H54 (cell line): ENCODE data around the gene PTTG1IP.

Experiments
- DNase-seq: peaks from one replicate; pipeline ENCODE4 v3.0.0; 2011; ENCODE audit warnings: low spot score, mixed read lengths; ENCODE audit not compliant: insufficient read length
- FAIRE-seq: peaks from 3 replicates; lab custom pipeline; 2011; peaks lifted over from hg19 to GRCh38; lab: Jason Lieb, UNC
- POLR2A ChIP-seq: IDR thresholded peaks from 2 replicates; pipeline ENCODE4 v1.6.1; 2011; ENCODE audit warnings: low read depth, mild to moderate bottlenecking, low read length

Gene PTTG1IP

DNA sequence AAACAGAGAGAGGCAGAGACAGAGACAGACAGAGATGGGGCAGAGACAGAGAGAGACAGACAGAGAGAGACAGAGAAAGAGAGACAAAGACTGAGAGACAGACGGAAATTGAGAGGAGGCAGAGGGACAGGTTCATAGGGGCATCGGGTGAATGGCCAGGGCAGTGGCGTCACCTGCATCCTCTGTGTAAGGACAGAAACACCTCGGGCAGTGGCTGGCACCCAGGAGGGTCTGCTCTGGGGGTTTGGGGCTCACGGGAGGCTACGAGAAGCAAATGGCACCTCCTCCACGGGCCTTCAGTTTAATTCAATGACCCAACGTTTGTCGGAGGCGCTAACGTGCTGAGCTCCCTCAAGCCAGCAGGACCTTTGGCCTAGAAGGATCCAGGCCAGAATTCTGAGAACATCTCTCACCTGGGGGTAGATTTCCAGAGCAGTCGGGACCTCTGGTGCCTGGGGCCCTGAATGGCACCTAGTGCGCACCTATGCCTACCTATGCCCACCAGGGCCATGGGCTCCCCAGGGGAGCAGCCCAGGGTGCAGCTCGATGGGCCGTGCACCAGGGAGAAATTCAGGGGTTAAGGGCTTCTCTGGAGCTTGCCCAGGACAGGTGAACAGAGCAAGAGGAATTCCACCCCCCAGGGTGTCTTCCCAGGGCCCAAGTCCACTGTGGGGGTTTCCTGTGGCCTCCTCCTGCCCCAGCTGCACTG, 20.6 kb upstream of the PTTG1IP start:
- no peak for DNase-seq
- no peak for TF ChIP-seq POLR2A
- FAIRE-seq = no peak

DNA sequence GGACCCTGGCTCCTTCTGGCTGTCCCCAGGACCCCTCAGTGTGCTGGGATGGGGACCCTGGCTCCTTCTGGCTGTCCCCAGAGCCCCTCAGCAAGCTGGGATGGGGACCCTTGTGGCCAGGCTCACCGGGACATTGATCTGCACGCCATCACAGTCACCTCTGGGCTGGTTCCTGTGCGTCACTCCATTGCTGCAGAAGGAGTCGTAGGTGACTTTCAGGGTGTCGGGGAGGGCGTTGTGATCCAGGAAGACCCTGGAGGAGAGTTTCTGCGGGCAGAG, 19.7 kb upstream of the PTTG1IP start:
- no peak for FAIRE-seq
- no peak for TF ChIP-seq POLR2A
- DNase-seq = no peak

DNA sequence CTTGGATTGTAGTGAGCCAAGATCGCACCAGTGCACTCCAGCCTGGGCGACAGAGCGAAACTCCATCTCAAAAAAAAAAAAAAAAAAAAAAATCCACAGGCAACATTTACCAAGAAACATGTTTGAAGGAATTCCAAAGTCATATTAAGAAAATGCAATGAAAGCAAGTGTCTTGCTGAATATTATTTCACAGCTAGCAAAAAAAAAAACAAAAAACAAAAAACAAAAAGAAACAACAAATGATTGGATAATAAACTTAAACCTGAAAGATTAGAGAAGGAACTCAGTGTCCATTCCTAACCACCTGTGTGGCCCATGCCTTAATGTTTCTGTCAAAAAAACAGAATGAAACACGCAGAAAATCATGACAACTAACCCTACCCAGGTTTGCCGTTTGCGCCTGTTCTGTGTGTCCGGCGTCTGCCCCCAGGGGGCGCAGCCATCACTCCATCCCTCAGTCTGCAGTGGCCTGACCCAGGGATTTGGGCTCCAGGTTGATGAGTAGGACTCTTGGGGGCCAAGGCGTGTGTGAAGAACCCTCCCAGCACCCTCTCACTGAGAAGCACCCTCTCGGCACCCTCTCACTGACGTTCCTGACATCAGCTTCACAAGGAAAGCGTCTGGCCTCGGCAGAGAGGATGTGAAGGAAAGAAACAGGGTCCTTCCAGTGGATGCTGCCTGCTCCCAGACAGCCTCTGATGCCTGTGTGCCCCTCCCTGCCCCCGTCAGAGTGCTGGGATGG, 19.2 kb upstream of the PTTG1IP start:
- FAIRE-seq (no peak), DNase-seq (peak; percentile 83)

DNA sequence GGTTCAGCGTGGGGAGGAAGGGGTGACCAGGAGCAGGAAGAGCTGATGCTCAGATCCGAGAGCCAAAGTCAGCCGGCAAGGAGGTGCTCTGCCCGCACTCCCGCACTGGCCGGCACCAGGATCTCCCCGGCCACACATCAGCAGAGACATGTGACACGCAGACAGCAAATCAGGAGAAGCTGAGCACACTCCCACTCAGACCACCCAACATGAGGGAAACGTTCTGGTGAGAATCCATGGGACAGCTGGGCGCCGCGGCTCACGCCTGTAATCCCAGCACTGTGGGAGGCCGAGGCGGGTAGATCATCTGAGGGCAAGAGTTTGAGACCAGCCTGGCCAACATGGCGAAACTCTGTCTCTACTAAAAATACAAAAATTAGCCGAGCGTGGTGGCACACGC, 18.6 kb upstream of the PTTG1IP start:
- no peak for FAIRE-seq
- TF ChIP-seq POLR2A = no peak

More for the DNA sequence above, 19.2 kb upstream of the PTTG1IP start:
- TF ChIP-seq POLR2A = no peak

DNA sequence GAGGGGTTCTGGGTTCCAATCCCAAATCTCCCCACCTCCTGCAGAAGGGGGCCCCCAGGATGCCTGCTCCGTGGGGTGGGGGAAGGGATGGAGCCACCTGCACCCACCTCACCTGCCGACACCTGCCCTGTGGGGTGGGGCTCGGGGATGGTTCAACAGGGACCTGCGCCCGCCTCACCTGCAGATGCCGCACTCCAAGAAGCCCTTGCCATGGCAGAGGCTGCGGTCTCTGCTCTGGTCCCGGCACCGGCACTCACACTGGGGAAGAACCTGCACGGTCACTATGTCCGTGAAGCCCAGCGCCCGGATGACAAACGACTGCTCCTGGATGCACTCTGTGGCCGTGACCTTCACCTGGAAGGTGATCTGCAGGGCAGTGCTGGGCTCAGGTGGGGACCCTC, 18.1 kb upstream of the PTTG1IP start:
- FAIRE-seq (no peak), DNase-seq (no peak)
- TF ChIP-seq POLR2A = no peak

More for the DNA sequence above, 18.6 kb upstream of the PTTG1IP start:
- no peak for DNase-seq

DNA sequence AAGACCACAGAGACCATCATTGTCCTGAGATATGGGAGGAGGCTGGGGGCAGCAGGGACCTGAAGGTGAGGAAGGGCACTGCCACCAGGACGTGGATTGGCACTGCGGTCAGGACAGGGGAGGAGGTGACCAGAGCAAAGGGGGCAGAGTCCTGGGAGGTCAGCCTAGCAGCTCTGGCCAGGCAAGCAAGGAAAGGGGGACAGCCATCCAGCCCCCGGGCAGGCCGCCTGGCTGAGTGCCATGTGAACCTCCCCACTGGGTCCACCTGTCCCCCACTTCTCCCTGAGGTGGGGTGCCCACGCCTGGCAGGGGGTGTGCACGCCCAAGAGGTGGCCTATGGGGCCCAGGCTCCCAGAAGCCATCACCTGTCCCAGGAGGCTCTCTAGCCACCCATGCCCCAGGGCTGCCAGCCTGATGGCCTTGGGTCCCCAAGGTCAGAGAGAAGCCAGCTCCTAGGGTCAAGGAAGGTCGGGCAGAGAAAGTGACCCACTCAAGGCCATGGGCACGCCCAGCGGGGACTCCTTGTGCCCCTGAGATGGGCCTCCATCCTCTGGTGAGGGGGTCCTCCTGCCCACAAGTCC, 17.6 kb upstream of the PTTG1IP start:
- no peak for TF ChIP-seq POLR2A
- FAIRE-seq = no peak
- DNase-seq = no peak

DNA sequence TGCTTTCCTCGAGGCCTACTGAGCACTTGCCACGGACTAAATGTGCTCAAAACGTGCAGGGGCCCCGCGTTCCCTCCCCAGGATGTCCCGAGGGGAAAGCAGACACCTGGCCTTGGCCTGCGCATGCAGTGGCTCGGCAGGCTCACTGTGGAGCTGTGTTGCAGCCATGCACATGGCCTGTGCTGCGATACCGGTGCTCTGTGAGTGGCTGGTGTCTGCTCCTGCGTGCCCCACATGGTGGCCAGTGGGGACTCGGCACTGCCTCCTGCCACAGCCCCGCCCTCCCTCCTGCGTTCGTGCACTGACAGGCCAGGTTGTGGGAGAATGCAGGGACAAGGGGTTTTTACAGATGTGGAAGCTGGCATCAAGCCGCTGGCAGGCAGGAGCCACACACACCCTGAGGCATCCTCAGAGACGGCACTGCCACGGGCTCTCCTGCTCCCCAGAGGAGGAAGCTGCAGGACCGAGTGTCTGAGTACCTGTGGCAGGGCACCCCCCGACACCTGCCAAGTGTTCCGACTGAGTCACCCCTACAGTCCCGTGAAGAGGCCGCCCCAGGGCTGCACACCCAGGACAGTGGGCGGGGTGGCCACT, 16.9 kb upstream of the PTTG1IP start:
- TF ChIP-seq POLR2A = no peak
- no peak for DNase-seq

DNA sequence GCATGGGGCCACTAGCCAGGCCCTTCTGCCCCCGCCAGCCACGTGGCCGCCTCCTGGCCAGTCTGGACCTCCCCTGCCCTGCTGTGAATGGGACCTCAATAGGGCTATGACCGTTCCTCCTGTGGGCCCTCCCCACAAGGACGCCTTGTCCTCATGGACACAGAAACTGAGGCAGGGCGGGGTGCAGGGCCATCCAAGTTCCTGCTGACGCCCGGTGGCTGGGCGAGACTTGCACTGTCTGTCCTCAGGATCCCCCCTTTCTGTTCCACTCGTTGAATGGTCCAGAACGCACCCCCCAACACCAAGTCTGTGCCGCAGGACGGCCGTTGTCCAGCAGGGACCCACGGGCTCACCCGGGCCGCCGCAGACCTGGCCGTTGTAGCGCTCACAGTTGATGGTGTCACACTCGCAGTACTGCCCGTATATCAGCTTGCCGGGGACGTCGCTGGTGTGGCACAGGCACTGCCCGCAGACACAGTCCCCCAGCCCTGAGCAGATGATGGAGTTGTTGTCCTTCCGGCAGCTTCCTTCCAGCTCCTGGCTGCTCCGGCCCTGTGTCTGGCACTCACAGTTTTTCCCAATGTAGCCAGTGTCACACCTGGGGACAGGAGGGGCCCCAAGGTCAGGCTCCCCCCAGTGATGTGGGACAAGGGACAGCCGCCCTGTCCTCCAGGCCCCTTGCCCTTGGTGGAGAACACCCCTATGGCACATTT, 16.3 kb upstream of the PTTG1IP start:
- no peak for TF ChIP-seq POLR2A
- DNase-seq = no peak
- FAIRE-seq = no peak

More for the DNA sequence above, 16.9 kb upstream of the PTTG1IP start:
- no peak for FAIRE-seq

DNA sequence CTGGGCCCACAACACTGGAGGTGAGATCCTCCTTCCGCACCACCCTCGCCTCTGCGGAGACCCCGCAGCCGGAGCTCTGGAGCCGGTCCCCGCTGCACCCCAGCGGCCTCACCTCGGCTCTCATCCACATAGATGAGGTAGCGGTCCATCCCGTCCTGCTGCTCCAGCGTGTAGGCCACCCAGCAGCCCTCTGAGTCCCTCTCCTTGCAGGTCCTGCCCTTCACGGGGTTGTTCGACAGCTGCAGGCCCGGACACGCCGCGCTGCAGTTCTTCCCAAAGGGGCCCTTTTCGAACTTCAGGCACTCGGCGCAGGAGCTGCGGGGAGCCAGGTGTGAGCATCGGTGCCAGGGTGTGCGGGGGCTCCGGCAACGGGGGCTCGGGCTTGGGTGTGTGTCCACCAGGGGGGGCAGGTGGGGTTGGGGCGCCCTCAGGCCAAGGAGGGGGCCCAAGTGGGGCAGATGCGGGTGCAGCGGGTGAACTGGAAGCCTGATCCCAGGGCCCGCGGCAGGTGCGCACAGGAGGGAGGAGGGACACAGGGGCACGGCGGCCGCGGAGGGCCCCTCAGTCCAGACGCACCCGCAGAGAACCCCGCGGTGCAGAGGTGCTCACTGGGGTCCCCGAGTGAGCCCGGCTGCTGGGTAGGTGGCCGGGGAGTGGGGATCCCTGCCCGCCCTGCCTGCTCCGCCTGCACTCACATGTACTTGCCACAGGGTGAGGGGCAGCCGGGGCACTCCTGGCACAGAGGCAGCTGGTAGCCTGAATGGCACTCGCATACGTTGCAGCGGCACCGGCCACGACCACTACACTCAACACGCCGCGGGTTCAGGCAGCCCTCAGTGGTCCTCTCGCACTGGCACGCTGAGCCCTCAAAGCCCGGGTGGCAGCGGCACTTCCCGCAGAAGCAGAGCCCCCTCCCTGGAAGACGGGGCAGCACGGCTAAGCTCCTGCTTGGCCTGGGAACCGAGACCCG, 15.4 kb upstream of the PTTG1IP start:
- no peak for TF ChIP-seq POLR2A
- no peak for DNase-seq
- FAIRE-seq = no peak

DNA sequence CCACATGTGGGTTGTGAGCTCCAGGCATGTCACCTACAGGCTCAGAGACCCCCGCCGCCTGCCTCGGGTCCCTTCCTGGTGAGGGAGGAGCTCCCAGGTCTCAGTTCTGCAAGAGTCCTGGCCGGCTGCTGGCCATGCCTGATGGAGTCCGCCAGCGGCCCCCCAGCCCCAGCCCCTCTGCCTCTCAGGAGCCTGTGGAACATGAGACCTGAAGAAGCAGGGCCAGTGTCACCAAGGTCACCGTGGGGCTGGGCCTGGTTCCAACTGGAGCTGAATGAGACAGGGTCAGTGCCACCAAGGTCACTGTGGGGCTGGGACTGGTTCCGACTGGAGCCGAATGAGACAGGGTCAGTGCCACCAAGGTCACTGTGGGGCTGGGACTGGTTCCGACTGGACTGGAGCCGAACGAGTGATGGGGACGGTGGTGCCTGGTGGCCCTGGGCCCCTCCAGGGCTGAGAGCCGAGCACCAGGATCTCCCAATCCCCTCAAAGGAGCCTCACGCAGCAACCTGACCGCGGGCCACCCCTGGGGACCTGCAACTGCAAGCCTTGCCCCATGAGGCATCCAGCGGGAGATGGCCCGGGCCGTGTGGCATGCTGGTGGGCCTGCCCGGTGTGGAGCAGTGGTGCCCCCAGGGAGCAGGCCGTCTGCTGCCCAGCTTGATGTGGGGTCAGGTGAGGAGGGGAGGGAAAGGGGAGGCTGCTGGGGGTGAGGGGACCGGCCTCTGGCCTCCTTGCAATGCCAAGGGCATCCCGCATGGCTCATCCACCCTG, 14.5 kb upstream of the PTTG1IP start:
- no peak for TF ChIP-seq POLR2A
- no peak for FAIRE-seq
- DNase-seq = no peak

DNA sequence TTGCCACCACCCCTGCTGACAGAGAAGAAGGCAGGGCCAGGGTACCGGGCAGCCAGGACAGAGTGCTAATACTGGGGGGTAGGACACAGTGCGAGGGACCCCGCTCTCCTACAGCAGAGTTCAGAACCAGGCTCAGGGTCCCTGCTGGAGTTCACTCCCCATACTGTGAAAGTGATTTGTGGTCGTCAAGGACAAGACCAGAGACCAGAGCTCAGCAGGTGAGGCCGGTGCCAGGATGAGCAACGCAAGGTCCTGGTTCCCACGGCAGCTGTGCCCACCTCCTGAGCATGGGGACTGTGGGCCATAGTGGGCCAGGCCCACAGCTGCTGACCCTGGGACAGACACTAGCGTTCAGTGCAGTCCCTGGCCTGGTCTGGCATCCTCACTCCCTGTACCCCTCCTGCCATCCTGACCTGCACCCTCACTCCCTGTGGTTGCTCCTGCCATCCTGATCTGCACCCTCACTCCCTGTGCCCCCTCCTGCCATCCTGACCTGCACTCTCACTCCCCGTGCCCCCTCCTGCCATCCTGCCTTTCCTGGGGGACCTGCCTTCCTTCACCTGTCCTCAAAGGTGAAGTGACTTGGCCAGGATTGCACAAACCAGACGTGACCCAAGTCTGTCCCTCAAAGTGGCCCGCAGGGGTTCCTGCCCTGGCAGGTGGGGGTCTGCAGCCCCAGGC, 13.8 kb upstream of the PTTG1IP start:
- DNase-seq (no peak), FAIRE-seq (no peak)
- no peak for TF ChIP-seq POLR2A
